PC-9 (cell line): Measurements from ENCODE around the gene GALNT16.

Source experiments
- CTCF ChIP-seq: fragments of 200-600 bp; sonication (generic); conservative IDR thresholded peaks from 2 replicates; pipeline ENCODE4 v1.6.1; 2017; ENCODE audit warnings: mixed run types, antibody characterized with exemption, mild to moderate bottlenecking, moderate library complexity
- EZH2 ChIP-seq: fragments of 200-600 bp; sonication (generic); IDR thresholded peaks from 2 replicates; pipeline ENCODE4 v1.8.0; 2017; ENCODE audit warnings: antibody characterized with exemption, low read depth

GRCh38 chr14:69232388-69232787, 27.6 kb upstream of the GALNT16 start:
- TF ChIP-seq CTCF (no peak), EZH2 (no peak)
